ENCODE data around the gene PLCH2. TPM values are rescaled to one million over a fixed set of nuclear protein-coding genes. Genes with fewer than 3 reads are reported as not detected.

PLCH2 gene
- total and polyA plus RNA-seq, 2 of the 13 experiments (the other 11 are each of a cell fraction or from before 2014, with no cell fraction given), result 0.15 to 0.67 TPM

GRCh38 chr1:2449636-2450454 lies 26.2 kb upstream of the PLCH2 start:
- CTCF ChIA-PET (ENCODE audit: low intra/inter-chr PET ratio, low total read pairs), result no interaction called here
- no peak for FAIRE-seq

More at GRCh38 chr1:2449636-2450454, 26.2 kb upstream of the PLCH2 start:
- in situ Hi-C loops (cut with HindIII; ENCODE audit: extremely low pct_ligation_motif_present, low pct_unique_long_range_greater_than_20kb) (no loop called here), intact Hi-C loops (cut with micrococcal nuclease; ENCODE audit: unreplicated experiment) (no loop called here)
- no peak overlapping the region for H3K27ac ChIP-seq (ENCODE audit: extremely low read length, insufficient read depth, low read length)
- no peaks in the 10 kb centered on the region for H3K36me3 ChIP-seq (replicated peaks in 1 of 2; ENCODE audit: control insufficient read depth in 1 of 2, insufficient read depth in 2 of 2, low read length in 2 of 2)
- TF ChIP-seq ATF7-NPFF (CRISPR knock-in tag; IDR thresholded peaks at IDR 0.05; ENCODE audit: low read depth), result no peak
- TF ChIP-seq ZNF576 (CRISPR knock-in tag; IDR thresholded peaks at IDR 0.05), result no peak
- no peak for TF ChIP-seq ZNF264 (CRISPR knock-in tag; IDR thresholded peaks at IDR 0.05)
- TF ChIP-seq SMYD3 (CRISPR knock-in tag; IDR thresholded peaks at IDR 0.05), result no peak
- no peak for TF ChIP-seq FOSL2 (CRISPR knock-in tag; IDR thresholded peaks at IDR 0.05)
- TF ChIP-seq DMTF1 (CRISPR knock-in tag; IDR thresholded peaks at IDR 0.05), result no peak
- TF ChIP-seq ZNF260 (CRISPR knock-in tag; IDR thresholded peaks at IDR 0.05; ENCODE audit: borderline replicate concordance, low read depth), result no peak
- no peak for TF ChIP-seq ZMAT5 (CRISPR knock-in tag; IDR thresholded peaks at IDR 0.05; ENCODE audit: borderline replicate concordance, low read depth)
- TF ChIP-seq ZNF543 (CRISPR knock-in tag; IDR thresholded peaks at IDR 0.05), result no peak
- TF ChIP-seq GLI4 (CRISPR knock-in tag; IDR thresholded peaks at IDR 0.05; ENCODE audit: borderline replicate concordance), result no peak
- TF ChIP-seq ZNF660 (CRISPR knock-in tag; IDR thresholded peaks at IDR 0.05; ENCODE audit: borderline replicate concordance, low read depth), result no peak
- no peaks in the 10 kb centered on the region; the same call in 1 of the 2 replicates for H3K4me1 ChIP-seq (ENCODE audit: insufficient read depth, low read length)
- H2AFZ ChIP-seq (ENCODE audit: low read length), result no peak overlapping the region
- DNase-seq (ENCODE audit: low spot score), result peak; percentile 14
- H3K79me2 ChIP-seq (ENCODE audit: insufficient read depth, low read length), result no peaks in the 10 kb centered on the region
- peak; percentile 26 for ATAC-seq
- no peak overlapping the region for H3K9ac ChIP-seq (ENCODE audit: insufficient read depth, low read depth, low read length)
- peaks cover 26 to 77% of the 10 kb centered on the region in 2 experiments; a peak in 4 of 5 replicates for H3K27me3 ChIP-seq (ENCODE audit: control insufficient read depth in 1 of 2, insufficient read depth in 2 of 2, low read length in 2 of 2)
- no peak overlapping the region for H3K4me2 ChIP-seq (ENCODE audit: low read depth, low read length)
- no TSS peak for BruUV-seq (replicated peaks)
- 0% methylated on average over 11 of the region's 23 CpGs for WGBS (ENCODE audit: low lambda C conversion rate)
- no peak overlapping the region for H3K4me3 ChIP-seq (replicated peaks in 1 of 3; ENCODE audit: insufficient read depth in 1 of 3, low read depth in 2 of 3, low read length in 3 of 3)
- no peaks in the 10 kb centered on the region for H4K20me1 ChIP-seq (ENCODE audit: insufficient read depth, low read length)
- H3K9me3 ChIP-seq (ENCODE audit: low read length), result no peaks in the 10 kb centered on the region
- POLR2A ChIA-PET, result no interaction called here

All from HepG2 (cell line).